ENCODE results near the gene RAB40C. TPM values are rescaled to one million over a fixed set of nuclear protein-coding genes. Genes with fewer than 3 reads are reported as not detected.

RAB40C gene
- total RNA-seq, 4 donors from 2014 or later = 103 to 161 (median 122) TPM

- TF ChIP-seq, protein P1, sequence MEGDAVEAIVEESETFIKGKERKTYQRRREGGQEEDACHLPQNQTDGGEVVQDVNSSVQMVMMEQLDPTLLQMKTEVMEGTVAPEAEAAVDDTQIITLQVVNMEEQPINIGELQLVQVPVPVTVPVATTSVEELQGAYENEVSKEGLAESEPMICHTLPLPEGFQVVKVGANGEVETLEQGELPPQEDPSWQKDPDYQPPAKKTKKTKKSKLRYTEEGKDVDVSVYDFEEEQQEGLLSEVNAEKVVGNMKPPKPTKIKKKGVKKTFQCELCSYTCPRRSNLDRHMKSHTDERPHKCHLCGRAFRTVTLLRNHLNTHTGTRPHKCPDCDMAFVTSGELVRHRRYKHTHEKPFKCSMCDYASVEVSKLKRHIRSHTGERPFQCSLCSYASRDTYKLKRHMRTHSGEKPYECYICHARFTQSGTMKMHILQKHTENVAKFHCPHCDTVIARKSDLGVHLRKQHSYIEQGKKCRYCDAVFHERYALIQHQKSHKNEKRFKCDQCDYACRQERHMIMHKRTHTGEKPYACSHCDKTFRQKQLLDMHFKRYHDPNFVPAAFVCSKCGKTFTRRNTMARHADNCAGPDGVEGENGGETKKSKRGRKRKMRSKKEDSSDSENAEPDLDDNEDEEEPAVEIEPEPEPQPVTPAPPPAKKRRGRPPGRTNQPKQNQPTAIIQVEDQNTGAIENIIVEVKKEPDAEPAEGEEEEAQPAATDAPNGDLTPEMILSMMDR (IDR thresholded peaks at IDR 0.05) = no peak
- TF ChIP-seq POLR2A (IDR thresholded peaks at IDR 0.05) = no peak
- no peak overlapping the region for H3K4me3 ChIP-seq (ENCODE audit: low read depth, poor library complexity, severe bottlenecking)
- WGBS, 2 donors = 76 to 82% methylated on average over 10 of the region's 10 CpGs
- intact Hi-C loops (cut with DNase I; ENCODE audit: low total_unique reads) = no loop called here
- no peak for DNase-seq (ENCODE audit: low spot score in 2 of 2)
Measured at GRCh38 chr16:624526-625070, 34.7 kb downstream of the RAB40C start.

DNA sequence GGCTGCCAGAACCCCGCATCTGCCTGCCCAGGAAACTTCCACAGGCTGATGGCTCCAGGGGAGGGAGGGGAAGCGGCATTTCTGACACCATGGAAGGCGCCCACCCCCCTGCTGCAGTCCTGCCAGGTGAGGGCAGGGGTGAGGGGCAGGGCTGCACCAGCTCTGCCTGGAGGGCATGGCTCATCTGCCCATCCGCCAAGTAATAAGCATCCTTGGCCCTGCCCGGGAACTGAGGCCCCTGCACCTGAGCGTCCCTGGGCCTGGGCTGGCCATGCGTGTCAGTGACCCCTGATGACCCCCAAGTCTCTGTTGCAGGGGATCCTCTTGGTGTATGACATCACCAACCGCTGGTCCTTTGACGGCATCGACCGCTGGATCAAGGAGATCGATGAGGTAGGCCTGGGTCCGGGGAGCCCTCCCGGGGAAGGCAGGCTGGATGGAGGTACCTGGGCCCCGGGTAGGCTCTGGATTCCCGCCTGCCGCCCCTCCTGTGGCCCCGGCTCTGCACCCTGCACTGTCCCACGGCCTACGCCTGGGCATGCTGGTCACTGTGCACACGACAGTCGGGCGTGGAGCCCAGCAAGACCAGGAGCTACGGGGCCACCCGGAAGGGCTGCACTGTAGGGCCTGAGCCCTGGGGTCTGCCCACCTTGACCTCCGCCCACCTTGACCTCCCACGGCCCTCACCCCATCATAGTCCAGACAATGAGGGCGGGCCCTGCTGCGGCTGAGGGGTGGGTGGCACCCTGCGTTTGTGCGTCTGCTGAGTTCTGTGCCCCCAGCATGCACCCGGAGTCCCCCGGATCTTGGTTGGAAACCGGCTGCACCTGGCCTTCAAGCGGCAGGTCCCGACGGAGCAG, 35.5 kb downstream of the RAB40C start:
- WGBS, 2 donors = 91 to 93% methylated on average over 32 of the region's 37 CpGs
- intact Hi-C loops (cut with DNase I; ENCODE audit: low total_unique reads) = no loop called here
- TF ChIP-seq, protein P1 (IDR thresholded peaks at IDR 0.05) = no peak
- no peak for TF ChIP-seq POLR2A (IDR thresholded peaks at IDR 0.05)
- H3K4me3 ChIP-seq (ENCODE audit: low read depth, poor library complexity, severe bottlenecking) = no peak overlapping the region
- DNase-seq (ENCODE audit: low spot score in 2 of 2) = no peak

- 92 to 97% methylated on average over 29 to 35 of the region's 35 CpGs for WGBS, 2 donors
- no peak for DNase-seq (ENCODE audit: low spot score in 2 of 2)
- no peak overlapping the region for H3K4me3 ChIP-seq (ENCODE audit: low read depth, poor library complexity, severe bottlenecking)
- TF ChIP-seq, protein P1 (IDR thresholded peaks at IDR 0.05) = no peak
- no peak for TF ChIP-seq POLR2A (IDR thresholded peaks at IDR 0.05)
- intact Hi-C loops (cut with DNase I; ENCODE audit: low total_unique reads) = no loop called here
Measured at GRCh38 chr16:625977-626765, 36.3 kb downstream of the RAB40C start.

- no peak overlapping the region for H3K4me3 ChIP-seq (ENCODE audit: low read depth, poor library complexity, severe bottlenecking)
- no peak for TF ChIP-seq POLR2A (IDR thresholded peaks at IDR 0.05)
- TF ChIP-seq, protein P1 (IDR thresholded peaks at IDR 0.05) = no peak
- intact Hi-C loops (cut with DNase I; ENCODE audit: low total_unique reads) = no loop called here
- 77 to 79% methylated on average over 29 of the region's 29 CpGs for WGBS, 2 donors
- DNase-seq (ENCODE audit: low spot score in 2 of 2) = peak in 1 of 2 donors; percentile 90
Measured at GRCh38 chr16:626787-627453, 37.1 kb downstream of the RAB40C start.

- intact Hi-C loops (cut with DNase I; ENCODE audit: low total_unique reads) = no loop called here
- TF ChIP-seq, protein P1 (IDR thresholded peaks at IDR 0.05) = no peak
- no peak for TF ChIP-seq POLR2A (IDR thresholded peaks at IDR 0.05)
- no peak overlapping the region for H3K4me3 ChIP-seq (ENCODE audit: low read depth, poor library complexity, severe bottlenecking)
- DNase-seq (ENCODE audit: low spot score in 2 of 2) = peak in 1 of 2 donors; percentile 88
- 81 to 95% methylated on average over 43 to 50 of the region's 50 CpGs for WGBS, 2 donors
Measured at GRCh38 chr16:627454-628239, 37.8 kb downstream of the RAB40C start.

Measured in lower leg skin (tissue), 4 donors.